Astrocyte (in vitro differentiated cells and primary cell): ENCODE measurements around the gene CDKN2B-AS1. TPM values are rescaled to one million over a fixed set of nuclear protein-coding genes. Genes with fewer than 3 reads are reported as not detected.

ENCODE experiments used
- DNase-seq: peaks from one replicate; pipeline ENCODE4 v3.0.0-alpha.2; 2010; ENCODE audit warnings: low read depth
- FAIRE-seq: peaks from 2 replicates; lab custom pipeline; 2011; peaks lifted over from hg19 to GRCh38; lab: Jason Lieb, UNC
- H2AFZ ChIP-seq: 2 replicates; pipeline ENCODE4 v1.6.0; 2012; ENCODE audit warnings: low read depth, low read length, inconsistent platforms
- H3K27ac ChIP-seq: 2 replicates; pipeline ENCODE4 v1.5.1; 2011; ENCODE audit warnings: low read depth, low read length, inconsistent platforms
- H3K27me3 ChIP-seq: 2 replicates; pipeline ENCODE4 v1.6.0; 2011; ENCODE audit warnings: low read length, inconsistent platforms; ENCODE audit not compliant: insufficient read depth
- H3K36me3 ChIP-seq: 2 replicates; pipeline ENCODE4 v1.5.1; 2011; ENCODE audit warnings: low read length, inconsistent platforms; ENCODE audit not compliant: insufficient read depth
- H3K4me1 ChIP-seq: 2 replicates; pipeline ENCODE4 v1.5.1; 2011; ENCODE audit warnings: low read length, inconsistent platforms; ENCODE audit not compliant: insufficient read depth
- H3K4me2 ChIP-seq: 2 replicates; pipeline ENCODE4 v1.6.0; 2012; ENCODE audit warnings: low read length, inconsistent platforms
- H3K4me3 ChIP-seq: 2 replicates; pipeline ENCODE4 v1.5.1; 2011; ENCODE audit warnings: low read depth, mild to moderate bottlenecking, low read length, inconsistent platforms; ENCODE audit not compliant: insufficient read depth
- H3K79me2 ChIP-seq: 2 replicates; pipeline ENCODE4 v1.6.0; 2012; ENCODE audit warnings: mild to moderate bottlenecking, low read length, inconsistent platforms; ENCODE audit not compliant: insufficient read depth
- H3K9ac ChIP-seq: 2 replicates; pipeline ENCODE4 v1.6.0; 2012; ENCODE audit warnings: mild to moderate bottlenecking, low read length, inconsistent platforms
- H3K9me3 ChIP-seq: 2 replicates; pipeline ENCODE4 v1.5.1; 2012; ENCODE audit warnings: low read depth, mild to moderate bottlenecking, low read length, inconsistent platforms; ENCODE audit not compliant: insufficient read depth
- H4K20me1 ChIP-seq: 2 replicates; pipeline ENCODE4 v1.6.0; 2012; ENCODE audit warnings: low read length, inconsistent platforms; ENCODE audit not compliant: insufficient read depth
- H3K27ac Mint-ChIP-seq: one replicate; pipeline ENCODE4 v1.8.0; 2021; ENCODE audit warnings: mild to moderate bottlenecking, mixed read lengths; ENCODE audit not compliant: unreplicated experiment
- H3K27me3 Mint-ChIP-seq: one replicate; pipeline ENCODE4 v1.8.0; 2021; ENCODE audit warnings: low read depth, mixed read lengths; ENCODE audit not compliant: unreplicated experiment
- H3K36me3 Mint-ChIP-seq: one replicate; pipeline ENCODE4 v1.8.0; 2021; ENCODE audit warnings: low read depth, mixed read lengths; ENCODE audit not compliant: unreplicated experiment
- H3K4me1 Mint-ChIP-seq: one replicate; pipeline ENCODE4 v1.8.0; 2021; ENCODE audit warnings: low read depth, mixed read lengths; ENCODE audit not compliant: unreplicated experiment
- H3K4me3 Mint-ChIP-seq: one replicate; pipeline ENCODE4 v1.8.0; 2021; ENCODE audit warnings: mild to moderate bottlenecking, moderate library complexity, mixed read lengths; ENCODE audit not compliant: unreplicated experiment
- H3K9me3 Mint-ChIP-seq: one replicate; pipeline ENCODE4 v1.8.0; 2021; ENCODE audit warnings: mild to moderate bottlenecking, mixed read lengths; ENCODE audit not compliant: unreplicated experiment
- EZH2 ChIP-seq: IDR thresholded peaks from 2 replicates; pipeline ENCODE4 v1.6.1; 2012; ENCODE audit warnings: mild to moderate bottlenecking, low read length, inconsistent platforms; ENCODE audit not compliant: insufficient read depth
- total RNA-seq: library from RNA; stranded (reverse); gene quantifications from 2 replicates; pipeline ENCODE4 v1.2.1, GENCODE V29; 2021
- TF ChIP-seq, protein P1 (sequence below): IDR thresholded peaks from 2 replicates; pipeline ENCODE4 v1.5.1; 2011; ENCODE audit warnings: low read depth, mild to moderate bottlenecking, inconsistent platforms, low read length, moderate library complexity; ENCODE audit not compliant: insufficient read depth

Gene CDKN2B-AS1
- total RNA-seq, 1 donor from 2014 or later = 2.3 TPM

DNA sequence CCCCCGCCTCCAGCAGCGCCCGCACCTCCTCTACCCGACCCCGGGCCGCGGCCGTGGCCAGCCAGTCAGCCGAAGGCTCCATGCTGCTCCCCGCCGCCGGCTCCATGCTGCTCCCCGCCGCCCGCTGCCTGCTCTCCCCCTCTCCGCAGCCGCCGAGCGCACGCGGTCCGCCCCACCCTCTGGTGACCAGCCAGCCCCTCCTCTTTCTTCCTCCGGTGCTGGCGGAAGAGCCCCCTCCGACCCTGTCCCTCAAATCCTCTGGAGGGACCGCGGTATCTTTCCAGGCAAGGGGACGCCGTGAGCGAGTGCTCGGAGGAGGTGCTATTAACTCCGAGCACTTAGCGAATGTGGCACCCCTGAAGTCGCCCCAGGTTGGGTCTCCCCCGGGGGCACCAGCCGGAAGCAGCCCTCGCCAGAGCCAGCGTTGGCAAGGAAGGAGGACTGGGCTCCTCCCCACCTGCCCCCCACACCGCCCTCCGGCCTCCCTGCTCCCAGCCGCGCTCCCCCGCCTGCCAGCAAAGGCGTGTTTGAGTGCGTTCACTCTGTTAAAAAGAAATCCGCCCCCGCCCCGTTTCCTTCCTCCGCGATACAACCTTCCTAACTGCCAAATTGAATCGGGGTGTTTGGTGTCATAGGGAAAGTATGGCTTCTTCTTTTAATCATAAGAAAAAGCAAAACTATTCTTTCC, 19.7 kb upstream of the CDKN2B-AS1 start:
- Mint-ChIP-seq H3K4me3 (peak overlapping the region; percentile 96), H3K9me3 (peaks cover 20% of the 10 kb centered on the region), H3K27ac (peak overlapping the region; percentile 93), H3K36me3 (peaks cover 15% of the 10 kb centered on the region), H3K4me1 (peaks cover 3% of the 10 kb centered on the region), H3K27me3 (peaks cover 79% of the 10 kb centered on the region)
- DNase-seq = peak; percentile 56
- Histone ChIP-seq H4K20me1 (peaks cover 81% of the 10 kb centered on the region), H3K9ac (peak overlapping the region; percentile 77), H3K79me2 (peaks cover under 1% of the 10 kb centered on the region), H3K4me3 (peak overlapping the region; percentile 75), H3K27me3 (peaks cover 66% of the 10 kb centered on the region), H3K4me1 (peaks cover 4% of the 10 kb centered on the region), H3K36me3 (peaks cover 8% of the 10 kb centered on the region), H3K9me3 (peaks cover 4% of the 10 kb centered on the region), H2AFZ (peak overlapping the region; percentile 54), H3K27ac (peak overlapping the region; percentile 55), H3K4me2 (peak overlapping the region; percentile 95)
- peak; percentile 17 for TF ChIP-seq EZH2
- TF ChIP-seq, protein P1, sequence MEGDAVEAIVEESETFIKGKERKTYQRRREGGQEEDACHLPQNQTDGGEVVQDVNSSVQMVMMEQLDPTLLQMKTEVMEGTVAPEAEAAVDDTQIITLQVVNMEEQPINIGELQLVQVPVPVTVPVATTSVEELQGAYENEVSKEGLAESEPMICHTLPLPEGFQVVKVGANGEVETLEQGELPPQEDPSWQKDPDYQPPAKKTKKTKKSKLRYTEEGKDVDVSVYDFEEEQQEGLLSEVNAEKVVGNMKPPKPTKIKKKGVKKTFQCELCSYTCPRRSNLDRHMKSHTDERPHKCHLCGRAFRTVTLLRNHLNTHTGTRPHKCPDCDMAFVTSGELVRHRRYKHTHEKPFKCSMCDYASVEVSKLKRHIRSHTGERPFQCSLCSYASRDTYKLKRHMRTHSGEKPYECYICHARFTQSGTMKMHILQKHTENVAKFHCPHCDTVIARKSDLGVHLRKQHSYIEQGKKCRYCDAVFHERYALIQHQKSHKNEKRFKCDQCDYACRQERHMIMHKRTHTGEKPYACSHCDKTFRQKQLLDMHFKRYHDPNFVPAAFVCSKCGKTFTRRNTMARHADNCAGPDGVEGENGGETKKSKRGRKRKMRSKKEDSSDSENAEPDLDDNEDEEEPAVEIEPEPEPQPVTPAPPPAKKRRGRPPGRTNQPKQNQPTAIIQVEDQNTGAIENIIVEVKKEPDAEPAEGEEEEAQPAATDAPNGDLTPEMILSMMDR = no peak
- no peak for FAIRE-seq

DNA sequence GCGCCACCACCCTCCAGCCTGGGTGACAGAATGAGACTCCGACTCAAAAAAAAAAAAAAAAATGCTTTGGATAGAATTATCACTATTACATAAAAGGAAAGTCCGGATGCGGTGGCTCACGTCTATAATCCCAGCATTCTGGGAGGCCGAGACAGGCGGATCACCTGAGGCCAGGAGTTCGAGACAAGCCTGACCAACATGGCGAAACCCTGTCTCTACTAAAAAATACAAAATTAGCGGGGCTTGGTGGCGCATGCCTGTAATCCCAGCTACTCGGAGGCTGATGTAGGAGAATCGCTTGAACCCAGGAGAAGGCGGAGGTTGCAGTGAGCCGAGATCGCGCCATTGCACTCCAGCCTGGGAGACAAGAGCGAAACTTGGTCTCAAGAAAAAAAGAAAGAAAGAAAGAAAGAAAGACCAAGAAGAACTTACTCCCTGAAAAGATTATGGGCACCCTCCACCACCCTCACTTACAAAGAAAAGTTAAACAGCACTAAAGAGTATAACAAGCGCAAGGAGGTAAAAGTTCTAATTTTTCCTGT, 18.2 kb upstream of the CDKN2B-AS1 start:
- H3K4me3 Mint-ChIP-seq = no peak overlapping the region
- no peaks in the 10 kb centered on the region for H3K9me3 ChIP-seq
- no peaks in the 10 kb centered on the region for H3K4me1 ChIP-seq
- H3K36me3 ChIP-seq = no peaks in the 10 kb centered on the region
- no peak overlapping the region for H3K9ac ChIP-seq
- H4K20me1 ChIP-seq = peaks cover 67% of the 10 kb centered on the region
- no peak for DNase-seq
- peak; percentile 13 for TF ChIP-seq EZH2
- TF ChIP-seq, protein P1 = no peak
- peaks cover 2% of the 10 kb centered on the region for H3K79me2 ChIP-seq
- peaks cover 3% of the 10 kb centered on the region for H3K36me3 Mint-ChIP-seq
- FAIRE-seq = no peak
- no peak overlapping the region for H2AFZ ChIP-seq
- peaks cover 74% of the 10 kb centered on the region for H3K27me3 Mint-ChIP-seq
- H3K4me1 Mint-ChIP-seq = peaks cover 3% of the 10 kb centered on the region
- H3K9me3 Mint-ChIP-seq = peaks cover 13% of the 10 kb centered on the region
- H3K4me3 ChIP-seq = no peak overlapping the region
- H3K27me3 ChIP-seq = peaks cover 51% of the 10 kb centered on the region
- H3K27ac ChIP-seq = no peak overlapping the region
- peak overlapping the region; percentile 17 for H3K4me2 ChIP-seq
- H3K27ac Mint-ChIP-seq = no peak overlapping the region

DNA sequence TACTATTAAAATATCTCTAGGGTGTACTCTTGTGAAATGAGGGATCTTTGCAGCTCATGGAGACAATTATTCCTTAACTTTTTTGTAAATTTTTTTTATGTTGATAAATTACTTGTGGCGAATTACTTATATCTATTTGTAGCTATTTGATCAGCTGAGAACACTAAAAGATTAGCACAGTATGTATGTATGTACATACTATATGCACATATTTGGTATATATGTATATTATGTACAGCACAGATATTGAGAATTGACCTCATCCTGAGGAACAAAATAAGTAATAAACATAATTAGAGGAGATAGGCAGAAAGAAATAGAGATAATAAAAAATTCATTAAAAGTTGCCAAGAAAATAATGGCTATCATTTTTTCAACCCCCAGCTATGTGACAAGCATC, 12.2 kb upstream of the CDKN2B-AS1 start:
- H3K4me1 ChIP-seq = peaks cover 6% of the 10 kb centered on the region
- H4K20me1 ChIP-seq = peaks cover 19% of the 10 kb centered on the region
- no peak for DNase-seq
- Mint-ChIP-seq H3K27ac (no peak overlapping the region), H3K27me3 (peaks cover 59% of the 10 kb centered on the region), H3K4me3 (no peak overlapping the region), H3K9me3 (peaks cover 4% of the 10 kb centered on the region), H3K4me1 (peaks cover 2% of the 10 kb centered on the region), H3K36me3 (peaks cover 2% of the 10 kb centered on the region)
- no peaks in the 10 kb centered on the region for H3K9me3 ChIP-seq
- TF ChIP-seq EZH2 = no peak
- TF ChIP-seq, protein P1 = no peak
- H3K79me2 ChIP-seq = peaks cover 7% of the 10 kb centered on the region
- no peaks in the 10 kb centered on the region for H3K36me3 ChIP-seq
- H2AFZ ChIP-seq = no peak overlapping the region
- no peak overlapping the region for H3K4me2 ChIP-seq
- H3K27me3 ChIP-seq = peaks cover 15% of the 10 kb centered on the region
- no peak for FAIRE-seq
- H3K4me3 ChIP-seq = no peak overlapping the region
- no peak overlapping the region for H3K27ac ChIP-seq
- H3K9ac ChIP-seq = no peak overlapping the region
